ENCODE measurements around the gene HOXD10. TPM values are rescaled to one million over a fixed set of nuclear protein-coding genes. Genes with fewer than 3 reads are reported as not detected.

HOXD10 gene
- total RNA-seq, 2 donors from 2014 or later, result not detected

DNA sequence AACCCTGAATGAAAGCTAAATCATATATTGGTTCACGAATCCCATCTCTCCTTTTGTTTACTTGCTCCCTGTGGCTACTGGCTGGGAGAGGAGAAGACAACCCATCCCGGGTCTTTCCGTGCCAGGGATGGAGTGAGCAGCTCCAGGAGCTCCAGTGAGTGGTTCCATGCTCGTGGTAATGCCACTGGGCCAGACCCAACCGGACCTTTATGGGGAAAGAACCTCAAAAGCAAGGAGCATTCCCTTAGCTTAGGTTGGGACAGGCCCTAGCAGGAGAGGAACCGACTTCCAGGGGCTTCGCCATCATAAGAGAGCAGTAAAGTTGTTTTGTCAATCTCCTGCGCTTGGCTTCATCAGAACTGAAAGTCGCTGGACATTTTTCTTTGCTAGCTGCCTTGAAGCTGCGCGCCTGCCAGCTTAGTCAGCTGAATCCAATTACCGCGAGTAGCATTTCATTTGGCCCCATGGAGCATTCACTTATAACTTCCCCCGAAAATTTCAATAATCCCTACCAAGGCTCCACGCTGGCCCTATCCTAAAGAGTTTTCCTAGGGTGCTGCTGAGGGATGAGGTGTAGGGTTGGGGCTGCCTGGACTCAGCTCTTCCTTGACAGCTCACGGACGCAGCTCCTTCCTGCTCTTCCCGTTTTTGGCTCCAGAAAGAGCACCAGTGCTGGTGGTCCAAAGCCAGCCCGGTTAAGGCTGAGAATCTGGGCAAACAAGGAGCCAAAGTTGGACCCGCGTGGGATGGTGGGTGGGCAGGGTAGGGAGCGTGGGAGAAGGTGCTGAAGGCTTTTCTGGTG is 45.4 kb downstream of the HOXD10 start:
- Histone ChIP-seq H3K4me3 (no peak overlapping the region), H3K27ac (no peak overlapping the region), H3K27me3 (peaks cover 57 to 87% of the 10 kb centered on the region in 2 donors), H3K4me1 (peaks cover 0 to 53% of the 10 kb centered on the region in 2 donors), H3K36me3 (no peaks in the 10 kb centered on the region), H3K9me3 (no peaks in the 10 kb centered on the region)
- DNase-seq (ENCODE audit: low spot score), result no peak
- TF ChIP-seq, protein P1, sequence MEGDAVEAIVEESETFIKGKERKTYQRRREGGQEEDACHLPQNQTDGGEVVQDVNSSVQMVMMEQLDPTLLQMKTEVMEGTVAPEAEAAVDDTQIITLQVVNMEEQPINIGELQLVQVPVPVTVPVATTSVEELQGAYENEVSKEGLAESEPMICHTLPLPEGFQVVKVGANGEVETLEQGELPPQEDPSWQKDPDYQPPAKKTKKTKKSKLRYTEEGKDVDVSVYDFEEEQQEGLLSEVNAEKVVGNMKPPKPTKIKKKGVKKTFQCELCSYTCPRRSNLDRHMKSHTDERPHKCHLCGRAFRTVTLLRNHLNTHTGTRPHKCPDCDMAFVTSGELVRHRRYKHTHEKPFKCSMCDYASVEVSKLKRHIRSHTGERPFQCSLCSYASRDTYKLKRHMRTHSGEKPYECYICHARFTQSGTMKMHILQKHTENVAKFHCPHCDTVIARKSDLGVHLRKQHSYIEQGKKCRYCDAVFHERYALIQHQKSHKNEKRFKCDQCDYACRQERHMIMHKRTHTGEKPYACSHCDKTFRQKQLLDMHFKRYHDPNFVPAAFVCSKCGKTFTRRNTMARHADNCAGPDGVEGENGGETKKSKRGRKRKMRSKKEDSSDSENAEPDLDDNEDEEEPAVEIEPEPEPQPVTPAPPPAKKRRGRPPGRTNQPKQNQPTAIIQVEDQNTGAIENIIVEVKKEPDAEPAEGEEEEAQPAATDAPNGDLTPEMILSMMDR (IDR thresholded peaks at IDR 0.05), result no peak

- TF ChIP-seq, protein P1 (IDR thresholded peaks at IDR 0.05), result no peak
- DNase-seq (ENCODE audit: low spot score), result no peak
- H3K27ac ChIP-seq, result no peak overlapping the region
- peaks cover 46 to 76% of the 10 kb centered on the region in 2 donors for H3K27me3 ChIP-seq
- no peak overlapping the region for H3K4me3 ChIP-seq
- H3K4me1 ChIP-seq, result peaks cover 0 to 45% of the 10 kb centered on the region in 2 donors
- H3K36me3 ChIP-seq, result no peaks in the 10 kb centered on the region
- no peaks in the 10 kb centered on the region for H3K9me3 ChIP-seq
Observed at GRCh38 chr2:176162911-176163671, 46.5 kb downstream of the HOXD10 start.

DNA sequence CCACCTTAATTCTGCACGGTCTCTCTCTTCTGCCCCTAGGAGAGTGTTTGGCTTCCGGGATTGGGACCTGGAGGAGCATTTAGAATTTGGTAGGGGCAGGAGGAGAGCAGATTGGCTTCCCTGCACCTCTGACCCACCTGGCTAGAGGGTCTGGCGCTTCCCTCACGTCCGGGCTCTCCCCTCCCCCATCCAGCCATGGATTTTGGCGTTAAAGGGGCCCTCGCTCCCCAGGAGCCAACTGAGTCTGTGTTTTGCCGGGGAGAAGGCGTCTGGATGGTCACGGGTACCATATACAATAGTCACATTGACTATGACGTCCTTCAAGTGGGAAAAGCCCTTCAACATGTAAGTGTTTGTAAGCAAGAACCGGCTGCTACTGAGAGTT is 47.1 kb downstream of the HOXD10 start:
- TF ChIP-seq, protein P1 (IDR thresholded peaks at IDR 0.05), result no peak
- peaks cover 46 to 72% of the 10 kb centered on the region in 2 donors for H3K27me3 ChIP-seq
- H3K4me3 ChIP-seq, result no peak overlapping the region
- H3K36me3 ChIP-seq, result no peaks in the 10 kb centered on the region
- no peaks in the 10 kb centered on the region for H3K9me3 ChIP-seq
- peaks cover 0 to 41% of the 10 kb centered on the region in 2 donors for H3K4me1 ChIP-seq
- no peak for DNase-seq (ENCODE audit: low spot score)
- H3K27ac ChIP-seq, result no peak overlapping the region

DNA sequence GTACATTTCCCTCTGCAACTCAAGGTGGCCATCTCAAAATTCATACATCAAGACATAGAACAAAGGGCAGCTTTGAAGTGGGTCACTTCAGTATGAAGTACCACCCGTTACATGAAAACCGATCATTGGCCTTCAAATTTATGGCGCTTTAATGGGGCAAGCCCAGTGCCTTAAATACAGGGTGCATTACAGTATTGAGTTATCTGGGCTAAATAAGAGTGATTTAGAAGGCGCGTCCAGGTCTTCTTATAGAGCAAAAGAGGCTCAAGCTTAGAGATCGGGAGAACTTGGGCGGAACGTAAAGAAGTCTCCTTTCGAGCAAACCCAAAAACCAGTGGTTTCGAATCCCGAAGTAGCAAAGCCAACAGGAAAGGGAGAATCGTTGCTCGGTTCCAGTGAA is 47.6 kb downstream of the HOXD10 start:
- peaks cover 41 to 67% of the 10 kb centered on the region in 2 donors for H3K27me3 ChIP-seq

DNA sequence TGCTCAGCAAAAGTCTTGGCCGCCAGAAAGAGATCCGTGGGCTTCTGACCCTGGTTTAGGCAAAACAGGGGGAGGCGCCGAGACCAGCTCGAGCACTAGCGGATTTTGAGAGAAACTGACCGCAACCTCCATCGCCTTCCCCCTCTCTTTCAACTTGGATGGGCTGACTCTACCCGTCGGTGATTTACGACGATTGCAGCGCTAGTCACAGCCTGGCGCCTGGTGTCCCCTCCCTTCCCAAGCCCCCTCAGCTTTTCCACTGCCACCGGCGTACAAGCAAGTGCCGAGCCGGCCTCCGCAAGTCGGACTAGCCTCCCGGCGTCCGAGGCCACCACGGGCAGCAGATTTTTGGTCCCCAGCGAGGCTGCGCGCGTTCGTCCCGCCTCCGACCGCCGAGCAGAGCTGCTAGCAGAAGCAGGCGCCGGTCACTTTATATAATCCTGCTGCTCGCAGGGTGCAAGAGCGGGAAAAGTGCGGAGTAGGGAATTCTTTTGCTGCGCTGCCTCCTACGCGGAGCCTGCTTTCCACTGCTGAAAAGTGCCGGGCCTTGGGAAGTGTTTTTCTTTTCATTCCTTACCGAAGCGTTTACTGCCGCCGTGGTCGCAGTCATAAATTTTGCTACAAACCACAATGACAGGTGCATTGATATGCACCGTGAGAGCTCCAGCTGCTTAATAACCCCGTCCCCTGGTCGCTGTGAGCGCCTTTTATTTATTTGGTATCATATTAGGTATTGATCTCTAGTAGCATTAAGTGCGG is 48.2 kb downstream of the HOXD10 start:
- Histone ChIP-seq H3K27ac (no peak overlapping the region), H3K9me3 (no peaks in the 10 kb centered on the region), H3K27me3 (peaks cover 35 to 61% of the 10 kb centered on the region in 2 donors), H3K36me3 (no peaks in the 10 kb centered on the region), H3K4me3 (no peak overlapping the region), H3K4me1 (peaks cover 0 to 31% of the 10 kb centered on the region in 2 donors)
- TF ChIP-seq, protein P1 (IDR thresholded peaks at IDR 0.05), result no peak
- no peak for DNase-seq (ENCODE audit: low spot score)

More for the DNA sequence above, 47.6 kb downstream of the HOXD10 start:
- peaks cover 0 to 37% of the 10 kb centered on the region in 2 donors for H3K4me1 ChIP-seq
- H3K9me3 ChIP-seq, result no peaks in the 10 kb centered on the region
- no peak overlapping the region for H3K27ac ChIP-seq
- H3K4me3 ChIP-seq, result no peak overlapping the region
- DNase-seq (ENCODE audit: low spot score), result no peak
- H3K36me3 ChIP-seq, result no peaks in the 10 kb centered on the region
- TF ChIP-seq, protein P1 (IDR thresholded peaks at IDR 0.05), result no peak

All from right atrium auricular region (tissue), 2 donors.